Ovary (tissue), 3 donors: Measurements from ENCODE around the gene CMIP.

Experiments used
- CTCF ChIP-seq, 3 donors: fragments of 450-650 bp in 2 of 3; fragments of 200-600 bp in 1 of 3; IDR thresholded peaks; one replicate each; pipeline versions ENCODE4 v1.5.1 to v1.8.0; 2016 to 2022; ENCODE audit warnings: antibody characterized with exemption in 3 of 3, mild to moderate bottlenecking in 1 of 3
- POLR2A ChIP-seq: fragments of 450-650 bp; IDR thresholded peaks from one replicate; pipeline ENCODE4 v1.6.1; 2017; ENCODE audit warnings: antibody characterized with exemption, mild to moderate bottlenecking, moderate library complexity
- donor health status: DM: no; HTN: no; CAD: no.

GRCh38 chr16:81606039-81606438 is 161.4 kb downstream of the CMIP start:
- TF ChIP-seq CTCF (IDR thresholded peaks at IDR 0.05) (no peak), POLR2A (no peak)
